GM15510 (cell line): ENCODE results near the gene LNPK.

ENCODE experiments used
- POLR2A ChIP-seq: IDR thresholded peaks from 3 replicates; pipeline ENCODE4 v1.6.1; 2011; ENCODE audit warnings: borderline replicate concordance; ENCODE audit not compliant: insufficient read length; ENCODE audit errors: extremely low read depth

The LNPK gene

DNA sequence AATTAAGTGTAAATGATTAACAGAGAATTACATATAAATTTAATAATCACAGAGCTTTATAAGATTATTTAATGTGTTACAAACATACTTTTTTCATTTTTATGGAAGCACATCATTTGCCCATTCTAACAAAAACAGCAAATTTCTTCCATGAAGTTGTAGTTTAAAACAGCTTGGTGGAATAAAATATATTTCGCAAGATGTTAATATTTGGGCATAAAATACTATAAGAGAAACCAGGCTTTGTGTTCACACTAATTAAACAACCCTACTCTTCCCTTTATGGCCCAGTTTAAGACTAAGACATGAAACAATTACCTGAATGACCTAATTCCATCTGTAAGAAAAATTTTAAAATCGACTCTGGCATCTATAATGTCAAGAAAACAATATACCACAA is 69.4 kb downstream of the LNPK start:
- TF ChIP-seq POLR2A, result no peak

DNA sequence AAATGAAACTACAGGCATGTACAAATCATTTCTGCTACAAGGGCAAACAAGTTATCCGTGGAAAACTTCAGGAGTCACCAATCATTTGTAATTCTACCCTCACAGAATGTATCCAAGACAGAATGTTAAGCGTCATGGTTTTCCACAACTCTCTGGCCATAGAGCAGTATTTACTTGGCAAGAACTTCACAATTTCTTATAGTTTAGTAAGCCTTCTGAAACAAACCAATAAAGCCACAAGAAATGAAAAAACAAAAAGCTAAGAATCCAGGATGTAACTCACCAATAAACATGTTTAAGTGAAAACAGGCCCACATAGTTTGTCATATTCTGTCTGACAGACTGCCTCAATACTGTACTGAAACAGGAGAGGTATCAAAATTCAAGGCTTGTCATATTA is 70.3 kb downstream of the LNPK start:
- no peak for TF ChIP-seq POLR2A

GRCh38 chr2:175930504-175930903 is 71.6 kb downstream of the LNPK start:
- no peak for TF ChIP-seq POLR2A

- TF ChIP-seq POLR2A, result no peak
These were observed 72.2 kb downstream of the LNPK start for GRCh38 chr2:175929850-175930249.

DNA sequence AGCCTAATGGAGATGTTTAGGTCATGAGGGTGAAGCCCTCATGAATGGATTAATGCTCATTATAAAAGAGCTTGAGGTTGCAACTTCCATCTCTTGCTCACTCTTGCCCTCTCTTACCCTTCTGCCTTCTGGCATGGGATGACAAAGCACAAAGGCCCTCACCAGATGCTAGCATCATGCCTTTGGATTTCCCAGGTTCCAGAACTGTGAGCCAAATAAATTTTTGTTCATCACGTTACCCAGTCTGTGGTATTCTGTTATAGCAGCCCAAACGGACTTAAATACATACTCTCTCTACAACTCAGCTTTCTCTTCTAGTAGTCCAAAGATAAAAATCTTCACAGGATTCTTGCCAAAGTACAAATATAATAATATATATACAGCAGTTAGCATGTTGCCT is 75.8 kb downstream of the LNPK start:
- TF ChIP-seq POLR2A, result no peak

GRCh38 chr2:175922160-175922559 is 79.9 kb downstream of the LNPK start:
- TF ChIP-seq POLR2A, result no peak

GRCh38 chr2:175918935-175919334 is 83.1 kb downstream of the LNPK start:
- no peak for TF ChIP-seq POLR2A

GRCh38 chr2:175914846-175915245 is 87.2 kb downstream of the LNPK start:
- TF ChIP-seq POLR2A, result no peak

DNA sequence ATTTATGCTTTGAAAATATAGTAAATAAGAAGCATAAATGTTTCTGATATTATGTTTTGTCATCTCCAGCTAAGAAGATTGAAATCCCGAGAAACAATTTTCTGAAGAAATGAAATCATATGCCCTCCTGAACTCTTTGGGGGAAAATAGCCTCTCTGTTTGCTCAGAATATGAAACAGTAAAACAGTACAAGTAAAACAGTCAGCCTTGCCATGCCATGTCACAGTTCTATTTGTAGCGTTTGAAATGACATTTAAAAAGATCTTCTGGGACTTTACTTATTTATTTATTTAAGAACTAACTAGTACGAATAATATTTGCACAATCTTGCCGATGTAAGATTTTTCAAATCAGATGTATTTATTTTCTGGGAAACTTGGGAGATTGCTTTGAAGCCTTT is 98.0 kb downstream of the LNPK start:
- TF ChIP-seq POLR2A, result no peak

DNA sequence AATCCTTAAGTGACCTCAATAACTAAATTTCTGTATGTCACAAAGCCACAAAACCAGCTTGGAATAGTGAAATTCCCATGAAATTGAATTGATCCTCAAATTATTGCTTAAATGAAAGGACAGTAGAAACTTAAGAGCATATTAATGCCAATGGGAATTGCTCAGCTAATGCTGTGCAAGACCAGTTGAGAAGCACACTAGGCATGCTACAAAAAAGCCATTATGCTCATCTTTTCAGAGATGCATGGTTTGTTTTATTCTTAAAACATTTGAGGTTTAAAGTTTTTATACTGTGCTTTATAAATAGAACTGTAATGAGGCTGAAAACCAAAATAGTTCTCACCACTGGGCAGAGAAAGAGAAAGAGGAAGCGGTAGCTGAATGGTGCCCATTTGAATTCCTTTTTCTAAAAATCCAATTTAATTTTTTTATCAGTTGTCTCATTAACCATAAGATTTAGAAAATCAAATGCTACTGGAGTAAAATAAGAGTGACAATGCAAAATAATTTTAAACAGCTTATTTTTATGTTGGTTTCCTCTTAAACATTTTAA is 98.6 kb downstream of the LNPK start:
- TF ChIP-seq POLR2A, result no peak

DNA sequence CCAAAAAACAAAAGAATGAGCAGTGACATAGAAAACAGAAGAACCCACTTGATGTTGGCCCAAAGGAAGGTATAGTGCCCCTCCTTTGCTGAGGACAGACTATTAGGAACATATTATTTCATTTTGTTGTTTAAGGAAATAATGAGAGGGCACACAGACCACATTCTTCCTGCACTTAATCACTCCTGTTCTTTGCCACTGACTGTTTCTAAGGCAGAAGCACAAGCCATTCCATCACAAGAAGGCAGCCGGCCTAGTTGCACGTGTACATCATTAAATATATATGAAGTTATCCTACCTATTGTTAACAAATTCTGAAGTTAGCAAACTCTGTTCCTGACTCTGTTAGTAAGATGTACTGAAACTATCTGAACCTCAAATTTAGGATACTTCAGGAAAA is 110.0 kb downstream of the LNPK start:
- TF ChIP-seq POLR2A, result no peak

DNA sequence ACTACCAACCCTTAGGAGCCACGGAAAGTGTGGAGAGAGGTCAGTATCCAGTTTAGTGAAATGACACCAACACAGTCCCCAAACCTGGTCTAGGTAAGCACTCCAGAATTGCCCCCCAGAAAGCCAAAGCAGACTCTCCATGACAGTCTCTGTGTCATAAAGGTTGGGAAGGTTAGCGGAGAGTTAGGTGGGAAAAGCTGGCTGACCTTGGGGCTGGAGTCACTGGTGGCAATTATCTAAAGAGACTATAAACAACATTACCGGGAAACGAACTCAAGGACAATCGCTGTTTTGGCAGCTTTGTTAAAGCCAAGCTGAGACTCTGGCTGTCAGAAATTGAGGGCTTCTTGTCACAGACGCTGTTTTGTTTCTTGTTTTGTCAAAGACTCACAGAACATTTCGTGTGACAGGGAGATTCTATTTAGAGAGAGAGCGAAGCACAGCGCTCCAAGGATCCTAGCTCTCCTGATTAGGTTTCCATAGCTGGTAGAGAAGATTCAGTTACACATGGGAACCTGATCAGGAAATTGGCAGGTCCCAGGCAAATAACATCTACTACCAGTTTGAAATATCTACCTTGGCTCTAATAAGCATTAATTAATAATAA is 111.3 kb downstream of the LNPK start:
- no peak for TF ChIP-seq POLR2A

DNA sequence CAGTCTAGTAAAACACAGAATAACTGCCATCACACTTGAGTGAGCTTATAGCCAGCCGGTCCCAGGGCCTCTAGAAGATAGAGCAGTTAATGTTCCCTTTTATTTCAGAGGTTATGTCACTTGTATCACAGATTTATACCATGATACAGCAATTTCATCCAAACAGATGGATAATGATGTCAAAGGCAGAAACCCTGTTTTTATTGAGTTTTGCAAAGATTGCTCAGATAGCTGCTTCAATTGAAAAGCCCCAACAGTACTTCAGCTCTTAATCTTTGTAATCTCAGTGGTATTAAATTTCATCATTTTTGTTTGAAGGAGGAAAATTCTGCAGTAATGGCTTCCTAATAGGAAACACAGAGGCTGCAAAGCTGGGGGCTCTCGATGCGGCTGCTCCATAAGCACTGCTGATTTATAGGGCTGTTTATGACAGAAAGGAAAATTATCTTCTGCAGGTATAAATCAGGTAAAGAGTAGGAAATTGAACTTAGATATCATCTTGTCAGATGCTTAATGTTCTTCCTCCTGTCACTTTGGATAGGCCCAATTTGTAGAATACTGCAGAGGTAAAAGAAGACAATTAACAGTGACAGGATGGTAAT is 112.3 kb downstream of the LNPK start:
- TF ChIP-seq POLR2A, result no peak

GRCh38 chr2:175887776-175888175 is 114.3 kb downstream of the LNPK start:
- TF ChIP-seq POLR2A, result no peak

GRCh38 chr2:175884697-175885393 is 117.2 kb downstream of the LNPK start:
- no peak for TF ChIP-seq POLR2A

GRCh38 chr2:175883586-175884194 is 118.4 kb downstream of the LNPK start:
- no peak for TF ChIP-seq POLR2A

- TF ChIP-seq POLR2A, result no peak
These were observed 122.4 kb downstream of the LNPK start for GRCh38 chr2:175879679-175880078.
